ENCODE results near the gene PIP4P1.

- TF ChIP-seq CTCF (IDR thresholded peaks at IDR 0.05), result no peak
- TF ChIP-seq POLR2AphosphoS5 (IDR thresholded peaks at IDR 0.05), result no peak
Measured at GRCh38 chr14:20498622-20499021, 37.4 kb upstream of the PIP4P1 start.

Measured in stomach (tissue), 4 donors.